22Rv1 (cell line): ENCODE measurements around the gene DMD.

Source experiments
- H3K27ac ChIP-seq: fragments of 450-650 bp; 2 replicates; pipeline ENCODE4 v1.5.1; 2017
- ZFX ChIP-seq: fragments of 450-650 bp; IDR thresholded peaks from 2 replicates; pipeline ENCODE4 v1.6.1; 2017; ENCODE audit warnings: antibody characterized with exemption, borderline replicate concordance
- TF ChIP-seq, protein P1 (sequence below): fragments of 450-650 bp; IDR thresholded peaks from 2 replicates; pipeline ENCODE4 v1.5.1; 2017; ENCODE audit warnings: mild to moderate bottlenecking

The DMD gene

DNA sequence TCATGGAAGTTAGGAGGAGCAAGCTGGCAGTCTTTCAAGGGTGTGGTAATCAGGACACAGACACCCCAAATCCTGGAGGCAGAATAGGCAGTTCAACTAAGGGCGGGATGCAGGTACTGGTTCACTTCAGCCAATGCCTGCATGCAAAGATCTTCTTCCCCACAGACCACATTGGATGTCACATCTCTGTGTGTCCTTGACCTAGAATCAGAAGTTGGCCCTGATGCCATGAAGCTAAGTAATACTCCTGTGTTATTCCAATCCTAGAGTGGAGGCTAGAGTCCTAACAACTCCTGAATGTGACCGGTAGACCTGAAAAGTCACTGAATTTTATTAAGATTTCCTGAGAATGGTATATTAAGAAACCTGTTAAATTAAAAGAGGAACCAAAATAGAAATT is 165.5 kb downstream of the DMD start:
- TF ChIP-seq ZFX, result no peak
- TF ChIP-seq, protein P1, sequence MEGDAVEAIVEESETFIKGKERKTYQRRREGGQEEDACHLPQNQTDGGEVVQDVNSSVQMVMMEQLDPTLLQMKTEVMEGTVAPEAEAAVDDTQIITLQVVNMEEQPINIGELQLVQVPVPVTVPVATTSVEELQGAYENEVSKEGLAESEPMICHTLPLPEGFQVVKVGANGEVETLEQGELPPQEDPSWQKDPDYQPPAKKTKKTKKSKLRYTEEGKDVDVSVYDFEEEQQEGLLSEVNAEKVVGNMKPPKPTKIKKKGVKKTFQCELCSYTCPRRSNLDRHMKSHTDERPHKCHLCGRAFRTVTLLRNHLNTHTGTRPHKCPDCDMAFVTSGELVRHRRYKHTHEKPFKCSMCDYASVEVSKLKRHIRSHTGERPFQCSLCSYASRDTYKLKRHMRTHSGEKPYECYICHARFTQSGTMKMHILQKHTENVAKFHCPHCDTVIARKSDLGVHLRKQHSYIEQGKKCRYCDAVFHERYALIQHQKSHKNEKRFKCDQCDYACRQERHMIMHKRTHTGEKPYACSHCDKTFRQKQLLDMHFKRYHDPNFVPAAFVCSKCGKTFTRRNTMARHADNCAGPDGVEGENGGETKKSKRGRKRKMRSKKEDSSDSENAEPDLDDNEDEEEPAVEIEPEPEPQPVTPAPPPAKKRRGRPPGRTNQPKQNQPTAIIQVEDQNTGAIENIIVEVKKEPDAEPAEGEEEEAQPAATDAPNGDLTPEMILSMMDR, result no peak
- no peak overlapping the region for H3K27ac ChIP-seq

DNA sequence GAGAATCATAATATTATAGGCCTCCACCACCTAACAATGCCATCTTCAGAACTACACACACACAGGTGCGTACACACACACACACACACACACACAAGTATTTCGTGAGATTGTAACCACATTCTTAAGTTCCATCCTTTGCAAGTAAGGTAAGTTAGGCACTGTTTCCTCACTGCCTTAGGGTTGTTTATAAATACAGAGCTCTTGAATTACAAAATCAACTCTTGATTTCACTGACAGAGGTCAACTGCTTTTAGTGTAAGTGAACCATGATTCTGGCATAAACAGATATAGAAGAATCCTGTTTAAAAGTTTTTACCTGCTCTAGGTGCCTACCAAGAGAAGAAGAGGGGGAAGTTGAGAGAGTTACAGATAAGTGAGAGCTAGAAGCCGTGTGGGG is 166.1 kb downstream of the DMD start:
- H3K27ac ChIP-seq, result no peak overlapping the region
- no peak for TF ChIP-seq ZFX
- TF ChIP-seq, protein P1, result no peak

DNA sequence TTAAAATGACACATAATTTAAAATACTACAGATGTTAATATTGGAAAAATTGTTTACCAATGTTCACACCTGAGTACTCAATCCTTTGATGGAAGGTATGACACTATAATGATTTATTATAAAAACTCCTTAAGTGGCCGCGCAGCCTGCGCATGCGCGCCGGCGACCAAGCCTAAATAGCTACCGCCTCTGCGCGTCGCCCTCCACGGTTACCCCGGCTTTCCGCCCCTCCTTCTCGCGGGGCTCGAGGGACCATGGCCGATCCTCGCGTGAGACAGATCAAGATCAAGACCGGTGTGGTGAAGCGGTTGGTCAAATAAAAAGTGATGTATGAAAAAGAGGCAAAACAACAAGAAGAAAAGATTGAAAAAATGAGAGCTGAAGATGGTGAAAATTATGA is 170.2 kb downstream of the DMD start:
- no peak for TF ChIP-seq ZFX
- TF ChIP-seq, protein P1, result no peak
- no peak overlapping the region for H3K27ac ChIP-seq

DNA sequence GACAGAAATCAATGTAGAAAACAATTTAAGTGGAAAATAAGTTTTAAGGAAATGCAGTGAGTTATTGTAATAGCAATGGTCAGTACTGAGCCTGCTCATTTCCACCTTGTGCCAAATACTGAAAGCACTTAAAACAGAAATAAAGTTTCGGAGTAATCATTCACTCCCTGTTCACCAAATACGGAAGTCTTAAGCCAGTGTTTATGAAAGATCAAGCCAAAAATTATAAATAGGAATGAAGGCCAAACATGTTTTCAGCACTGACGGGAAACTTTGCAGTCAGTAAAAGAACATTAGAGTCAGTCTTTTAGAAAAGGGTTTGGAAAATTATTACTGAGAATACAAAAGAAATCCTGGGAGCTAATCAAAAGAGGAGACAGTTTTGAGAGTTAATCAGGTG is 178.6 kb downstream of the DMD start:
- H3K27ac ChIP-seq, result no peak overlapping the region
- TF ChIP-seq, protein P1, result no peak
- TF ChIP-seq ZFX, result no peak

DNA sequence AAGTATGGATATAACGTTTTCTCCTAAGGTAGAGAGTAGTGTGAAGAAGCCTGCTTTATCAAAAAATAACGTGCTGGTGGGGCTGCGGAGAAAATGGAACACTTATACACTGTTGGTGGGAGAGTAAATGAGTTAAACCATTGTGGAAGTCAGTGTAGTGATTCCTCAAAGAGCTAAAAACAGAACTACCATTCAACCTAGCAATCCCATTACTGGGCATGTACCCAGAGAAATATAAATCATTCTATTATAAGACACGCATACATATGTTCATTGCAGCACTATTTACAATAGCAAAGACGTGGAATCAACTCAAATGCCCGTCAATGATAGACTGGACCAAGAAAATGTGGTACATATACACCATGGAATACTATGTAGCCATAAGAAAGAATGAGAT is 196.4 kb downstream of the DMD start:
- no peak overlapping the region for H3K27ac ChIP-seq
- TF ChIP-seq ZFX, result no peak
- TF ChIP-seq, protein P1, result no peak

DNA sequence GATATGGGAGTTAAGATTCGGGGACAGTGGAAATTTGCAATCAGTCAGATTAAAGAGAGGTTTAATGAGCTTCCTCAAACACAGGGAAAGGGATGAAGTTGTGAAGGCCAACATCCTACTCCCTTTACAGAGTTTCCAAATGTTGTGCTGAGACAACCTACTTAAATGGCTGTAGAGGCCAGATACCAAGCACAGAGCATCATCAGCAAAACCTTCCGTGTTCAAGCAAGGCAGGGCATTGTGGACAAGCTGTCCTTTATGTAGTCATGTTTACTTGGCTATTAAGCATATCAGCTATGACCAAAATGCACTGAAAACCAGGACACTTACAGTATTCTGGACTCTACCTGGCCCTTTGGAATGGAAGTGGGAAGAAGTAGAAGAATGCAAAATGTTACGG is 197.3 kb downstream of the DMD start:
- no peak overlapping the region for H3K27ac ChIP-seq
- TF ChIP-seq ZFX, result no peak
- TF ChIP-seq, protein P1, result no peak

DNA sequence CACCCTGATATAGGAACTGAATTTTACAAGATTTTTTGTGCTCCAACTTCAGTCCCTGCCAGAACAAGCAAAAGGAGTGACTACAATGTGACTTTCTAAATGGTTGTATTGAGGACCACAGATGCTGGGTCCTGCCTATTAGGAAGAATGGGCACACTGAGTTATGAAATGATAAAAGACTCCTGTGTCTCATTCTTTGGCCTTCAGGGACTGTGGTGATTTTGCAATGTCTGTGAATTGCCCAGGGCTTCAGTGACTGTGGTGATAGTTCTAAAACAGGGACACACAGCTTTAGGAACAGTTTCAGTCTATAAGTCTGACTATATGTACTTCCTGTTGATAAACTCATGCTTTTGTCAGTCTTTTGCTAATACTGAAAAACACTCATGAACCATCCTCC is 210.2 kb downstream of the DMD start:
- TF ChIP-seq, protein P1, result no peak
- no peak for TF ChIP-seq ZFX

More for the DNA sequence above, 210.2 kb downstream of the DMD start:
- no peak overlapping the region for H3K27ac ChIP-seq
